Activated CD8-positive, alpha-beta memory T cell treated with anti-CD3 and anti-CD28 coated beads, Interleukin-2, amount 50 U/mL, for 1 hour (primary cell): ENCODE results near the gene PXN.
"Not testable (repeated sequence)": the region's sequence is repeated elsewhere in the genome, so short reads cannot be mapped to it uniquely, and the experiment has no call there.

Experiments
- DNase-seq: peaks from one replicate; pipeline ENCODE4 v3.0.0-alpha.2; 2020; ENCODE audit errors: extremely low read depth

Gene PXN

DNA sequence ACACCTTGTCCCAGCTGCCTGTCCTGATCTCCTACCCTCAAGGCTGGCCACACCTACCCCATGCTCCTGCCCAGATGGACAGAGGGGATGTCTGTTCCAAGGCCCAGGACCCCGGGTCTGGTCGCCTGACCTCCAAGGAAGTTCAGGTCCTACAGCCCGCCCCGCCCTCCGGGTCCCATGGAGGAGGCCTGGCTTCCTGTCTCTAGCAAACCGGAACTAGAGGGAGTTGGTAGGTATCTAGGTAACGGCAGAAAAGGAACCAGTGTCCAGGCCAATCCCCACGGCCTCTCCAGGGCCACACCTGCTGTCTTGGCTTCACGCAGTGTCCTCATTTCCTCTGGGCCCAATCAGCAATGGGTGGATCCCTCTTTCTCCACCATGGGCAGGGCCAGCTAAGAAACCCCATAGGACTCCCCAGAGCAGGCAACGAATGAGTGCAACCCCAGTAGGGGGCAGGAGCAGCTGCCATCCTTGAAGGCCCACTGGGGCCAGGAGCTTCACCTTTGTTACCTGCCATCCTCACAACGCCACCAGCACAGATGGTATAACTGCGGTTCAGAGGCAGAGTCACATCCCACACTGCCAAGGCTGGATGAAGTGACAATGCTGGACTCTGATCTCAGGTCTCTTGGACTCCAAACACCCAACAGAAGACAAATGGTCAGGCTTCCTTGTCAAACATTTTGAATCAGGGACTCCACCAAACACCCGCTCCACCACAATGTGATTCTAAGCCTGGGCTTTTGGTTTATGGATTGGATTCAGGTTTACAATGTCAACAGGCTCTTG lies 39.5 kb downstream of the PXN start:
- DNase-seq: no peak

DNA sequence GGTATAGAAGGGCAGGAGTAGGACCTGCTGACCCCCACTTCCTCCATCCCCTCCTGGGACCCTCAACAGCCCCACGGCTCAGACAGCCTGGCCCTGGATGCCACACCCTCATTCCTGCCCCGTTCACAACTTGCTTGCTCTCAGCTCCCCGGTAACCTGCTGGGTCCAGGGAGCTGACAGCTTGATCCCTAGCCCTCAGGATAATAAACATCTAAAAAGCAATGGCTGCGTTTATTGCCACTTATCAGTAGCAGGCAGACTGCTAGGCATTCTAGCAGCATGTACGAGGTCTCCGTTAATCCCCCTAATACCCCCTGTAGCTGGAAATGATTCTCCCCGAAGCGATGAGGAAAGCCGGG lies 40.4 kb downstream of the PXN start:
- DNase-seq: no peak

DNA sequence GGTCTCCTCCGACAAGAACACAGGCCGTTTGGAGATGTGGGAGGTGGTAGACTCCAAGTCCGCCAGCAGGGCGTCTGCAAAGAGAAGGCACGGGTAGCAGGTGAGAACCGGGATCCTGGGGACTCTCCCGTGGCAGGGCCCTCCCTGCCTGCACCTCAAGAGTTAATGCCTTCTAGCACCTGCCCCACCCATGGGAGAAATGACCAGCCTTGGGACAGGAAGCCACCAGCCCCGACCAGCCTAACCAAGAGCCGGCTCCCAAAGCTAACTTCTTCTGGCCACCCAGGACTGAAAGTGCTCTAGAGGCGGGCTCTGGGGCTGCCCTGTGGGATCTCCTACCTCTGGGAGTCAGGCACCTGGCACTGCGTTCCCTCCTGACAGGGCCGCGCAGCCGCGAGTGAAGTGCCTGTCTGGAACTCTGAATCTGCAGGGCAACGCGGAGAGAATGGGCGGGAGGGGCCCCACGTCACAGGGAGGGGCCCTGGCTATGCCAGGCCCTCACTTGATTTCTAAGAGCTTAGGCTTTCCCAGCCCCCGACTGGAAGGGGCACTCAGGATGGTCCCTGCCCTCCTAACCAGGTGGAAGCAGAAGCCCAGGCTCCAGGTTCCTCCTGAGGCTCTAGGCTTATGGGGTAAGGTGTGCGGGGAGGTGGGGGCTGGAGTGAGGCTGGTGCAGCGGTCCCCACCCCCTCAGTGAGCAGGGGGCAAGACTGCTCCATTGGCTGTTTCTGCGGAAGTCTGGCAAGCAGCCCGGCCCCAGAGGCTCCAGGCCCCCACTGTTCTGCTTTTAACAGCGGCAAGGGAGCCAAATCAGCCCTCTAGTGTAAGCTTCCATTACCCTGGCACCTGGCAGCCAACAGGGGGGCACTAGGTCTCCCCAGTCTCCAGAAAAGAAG lies 41.0 kb downstream of the PXN start:
- no peak for DNase-seq

- DNase-seq: no peak
Observed at GRCh38 chr12:120223458-120224303, 41.8 kb downstream of the PXN start.

DNA sequence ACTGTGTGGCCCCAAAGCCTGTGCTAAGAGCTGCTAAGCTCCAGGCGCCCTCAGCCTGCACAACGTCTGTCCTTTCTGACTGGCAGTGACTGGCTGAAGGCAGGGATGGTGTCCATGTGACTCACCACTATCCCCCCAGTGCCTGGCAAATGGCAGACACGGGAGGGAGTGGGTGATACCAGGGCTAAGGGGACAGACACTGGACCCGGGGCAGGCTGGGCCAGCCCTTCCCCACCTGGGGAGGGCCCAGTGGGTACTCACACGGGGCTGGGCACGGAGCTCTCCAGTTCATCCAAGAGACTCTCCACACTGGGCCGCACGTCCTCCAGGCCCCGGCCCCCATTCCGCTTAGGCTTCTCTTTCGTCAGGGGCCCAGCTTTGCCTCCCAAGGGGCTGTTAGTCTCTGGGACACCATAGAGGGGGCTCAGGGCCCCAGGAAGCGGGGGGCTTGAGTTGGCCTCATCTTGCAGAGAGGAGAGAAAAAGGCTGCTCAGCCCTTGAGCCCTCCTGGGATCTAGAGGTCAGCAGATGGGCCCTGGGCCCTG lies 43.2 kb downstream of the PXN start:
- DNase-seq: no peak

GRCh38 chr12:120221576-120221900 lies 44.0 kb downstream of the PXN start:
- no peak for DNase-seq

- DNase-seq: no peak
Observed at GRCh38 chr12:120220838-120221575, 44.5 kb downstream of the PXN start.

- DNase-seq: no peak
Observed at GRCh38 chr12:120218680-120219606, 46.6 kb downstream of the PXN start.

DNA sequence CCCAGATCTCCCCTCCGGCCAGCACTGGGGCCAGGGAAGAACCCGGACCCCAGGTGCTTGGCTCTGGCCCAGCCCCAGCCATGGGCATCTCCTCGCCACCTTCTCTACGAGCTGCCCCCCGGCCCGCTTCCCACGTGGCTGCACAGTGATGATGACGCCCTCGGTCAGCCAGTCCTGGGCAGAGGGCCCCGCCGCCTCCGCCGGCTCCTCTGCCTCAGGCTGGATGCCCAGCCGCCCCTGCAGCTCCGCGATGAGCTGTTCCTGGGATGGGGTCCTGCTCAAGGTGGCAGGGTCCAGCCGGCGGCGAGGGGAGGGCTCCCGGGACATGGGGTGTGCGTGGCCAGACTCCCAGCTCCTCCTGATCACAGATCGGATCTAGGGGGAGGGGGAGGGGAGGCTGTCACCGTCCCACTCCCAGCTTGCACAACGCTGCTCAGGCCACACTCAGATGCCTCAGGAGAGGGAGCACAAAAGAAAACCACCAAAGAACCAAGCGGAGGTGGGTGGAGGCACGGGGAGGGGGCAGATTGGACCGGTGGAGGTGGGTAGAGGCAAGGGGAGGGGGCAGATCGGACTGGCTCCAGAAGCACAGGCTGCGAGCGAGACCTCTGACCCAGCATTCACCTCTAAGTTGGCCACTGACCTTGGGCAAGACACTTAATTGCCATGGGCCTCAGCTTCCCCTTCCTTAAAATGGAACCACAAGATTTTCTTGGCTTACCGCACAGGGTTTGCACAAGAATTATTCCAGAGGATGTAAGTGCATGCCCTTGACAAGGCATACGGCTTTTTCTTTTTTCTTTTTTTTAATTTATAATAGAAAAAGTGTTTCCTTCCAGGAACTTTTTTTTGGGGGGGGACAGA lies 48.6 kb downstream of the PXN start:
- no peak for DNase-seq

- no peak for DNase-seq
Observed at GRCh38 chr12:120215766-120216735, 49.5 kb downstream of the PXN start.

- no peak for DNase-seq
Observed at GRCh38 chr12:120215357-120215735, 50.2 kb downstream of the PXN start.

DNA sequence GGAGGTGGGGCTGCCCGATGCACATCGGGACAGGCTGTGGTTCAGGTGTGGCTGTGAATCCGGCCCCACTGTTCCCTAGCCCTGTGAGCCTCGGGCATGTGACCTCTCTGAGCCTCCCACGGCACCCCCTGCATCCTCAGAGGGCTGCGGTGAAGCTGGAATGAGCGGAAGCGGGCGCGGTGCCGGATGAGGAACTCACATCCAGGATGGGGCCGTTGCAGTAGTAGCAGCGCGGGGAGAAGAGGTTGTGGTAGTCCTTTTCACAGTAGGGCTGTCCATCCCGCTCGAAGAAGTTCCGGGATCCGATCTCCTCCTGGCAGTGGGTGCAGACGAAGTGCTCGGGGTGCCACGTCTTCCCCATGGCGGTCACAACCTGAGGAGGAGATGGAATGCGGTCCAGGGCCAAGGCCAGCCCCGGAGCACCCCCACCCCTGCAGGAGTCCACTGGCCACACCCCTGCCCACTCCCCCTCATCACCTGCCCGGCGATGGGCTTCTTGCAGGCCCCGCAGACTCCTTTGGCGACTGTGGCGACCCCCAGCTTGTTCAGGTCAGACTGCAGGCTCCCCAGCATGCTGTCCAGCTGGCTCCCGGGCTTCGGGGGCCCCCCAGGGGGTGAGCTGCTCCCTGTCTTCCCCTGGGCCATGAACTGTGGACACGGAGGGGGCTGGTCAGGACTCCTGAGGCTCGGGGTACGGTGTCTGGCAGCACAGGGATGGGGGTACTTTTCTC lies 50.7 kb downstream of the PXN start:
- DNase-seq: no peak

DNA sequence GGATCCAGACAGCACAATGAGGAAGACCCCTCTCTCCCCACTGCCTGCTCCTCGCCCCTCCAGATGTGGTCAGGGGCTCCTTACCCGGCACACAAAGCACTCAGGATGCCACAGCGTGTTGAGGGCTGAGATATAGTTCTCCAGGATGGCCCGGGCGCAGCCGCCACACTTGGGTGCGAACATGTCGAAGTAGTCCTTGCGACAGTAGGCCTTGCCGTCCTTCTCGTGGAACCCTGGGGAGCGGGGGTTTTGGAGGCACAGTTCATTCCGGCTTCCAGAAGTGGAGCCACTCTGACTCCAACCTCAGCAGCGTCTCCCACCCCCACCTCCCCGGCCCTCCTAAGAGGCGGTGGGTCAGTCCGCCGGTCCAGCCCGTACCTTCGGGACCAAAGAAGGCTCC lies 51.8 kb downstream of the PXN start:
- no peak for DNase-seq

GRCh38 chr12:120213182-120213581 lies 52.3 kb downstream of the PXN start:
- not testable (repeated sequence) for DNase-seq

GRCh38 chr12:120212301-120212700 lies 53.2 kb downstream of the PXN start:
- DNase-seq: no peak

GRCh38 chr12:120211904-120212283 lies 53.6 kb downstream of the PXN start:
- DNase-seq: no peak

DNA sequence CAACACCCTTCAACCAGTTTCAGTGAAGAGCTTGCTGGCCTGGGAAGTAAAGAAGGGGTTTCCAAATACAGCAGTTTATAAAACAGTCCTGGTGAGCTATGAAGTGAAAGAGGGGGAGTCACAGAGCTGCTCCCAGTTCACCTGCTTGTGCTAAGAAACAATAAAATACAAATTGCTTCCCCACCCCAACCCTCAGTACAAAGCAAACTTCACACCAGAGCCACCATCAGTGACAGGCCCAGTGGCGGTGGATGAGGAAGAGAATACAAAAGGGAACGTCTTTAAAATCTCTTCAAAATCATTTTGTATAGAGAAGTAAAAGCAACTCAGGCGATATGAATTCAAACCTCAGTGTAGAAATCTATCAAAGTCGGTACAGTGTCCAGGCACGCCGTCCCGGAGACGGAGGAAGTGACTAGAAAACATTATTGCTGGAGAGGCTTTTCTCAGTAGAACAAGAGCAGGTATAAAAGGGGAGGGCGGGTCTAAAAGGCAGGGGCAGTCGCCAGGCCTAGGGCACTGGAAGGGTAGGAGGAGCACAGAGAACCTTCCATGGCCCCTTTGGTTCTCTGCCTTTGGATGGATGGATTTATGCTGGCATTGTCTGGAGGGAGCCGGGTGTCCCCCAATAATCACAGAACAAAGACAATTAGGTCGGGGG lies 54.2 kb downstream of the PXN start:
- DNase-seq: no peak
